NCI-H2196 (cell line): ENCODE measurements around the gene TAX1BP1.

Source experiments
- DNase-seq: peaks from one replicate; lab custom pipeline; 2025; ENCODE audit not compliant: unreplicated experiment; lab: John Stamatoyannopoulos, UW

Gene TAX1BP1

DNA sequence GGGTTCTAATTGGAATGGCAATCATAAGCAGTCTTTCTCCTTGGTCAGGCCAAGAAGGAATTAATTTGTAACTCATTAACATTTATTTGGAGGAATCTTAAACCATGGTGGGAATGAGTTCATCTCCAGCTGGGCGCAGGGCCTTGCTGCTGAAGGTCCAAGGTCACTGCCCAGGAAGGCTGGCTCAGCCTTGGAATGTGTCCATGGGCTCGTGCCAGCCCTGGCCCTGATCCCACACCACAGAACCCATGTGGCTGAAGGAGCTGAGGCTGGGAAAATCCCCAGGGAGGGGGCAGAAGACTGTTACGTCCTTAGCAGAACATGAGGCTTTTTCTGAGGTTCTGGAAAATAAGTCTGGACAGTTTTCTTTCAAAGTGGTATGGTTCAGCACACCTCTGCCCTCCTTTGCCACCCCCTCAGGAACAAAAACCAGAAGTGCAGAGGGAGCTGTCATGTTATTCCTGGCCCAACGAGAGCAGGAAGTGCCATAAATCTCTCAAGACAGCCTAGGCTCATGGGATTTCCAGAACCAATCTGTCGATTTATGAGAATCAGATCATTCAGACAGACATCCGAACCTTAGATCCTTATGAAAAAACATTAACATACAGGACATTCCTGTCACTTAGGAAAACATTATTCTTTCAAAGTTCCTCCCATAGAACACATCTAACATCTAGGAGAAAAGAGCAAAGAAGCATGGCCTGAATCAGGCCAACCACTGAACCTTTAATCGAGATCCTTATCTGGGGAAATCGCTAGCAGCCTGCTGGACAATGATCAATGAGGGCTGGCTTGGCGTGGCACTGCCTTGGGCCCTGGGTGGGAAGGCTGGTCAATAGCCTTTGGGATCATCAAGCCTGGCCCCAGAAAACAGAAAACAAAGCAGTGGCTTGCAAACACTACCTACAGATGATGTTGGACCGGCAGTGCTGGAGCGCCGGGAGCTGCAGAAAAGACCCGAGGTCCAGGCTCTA is 134.3 kb downstream of the TAX1BP1 start:
- peak; percentile 4 for DNase-seq

DNA sequence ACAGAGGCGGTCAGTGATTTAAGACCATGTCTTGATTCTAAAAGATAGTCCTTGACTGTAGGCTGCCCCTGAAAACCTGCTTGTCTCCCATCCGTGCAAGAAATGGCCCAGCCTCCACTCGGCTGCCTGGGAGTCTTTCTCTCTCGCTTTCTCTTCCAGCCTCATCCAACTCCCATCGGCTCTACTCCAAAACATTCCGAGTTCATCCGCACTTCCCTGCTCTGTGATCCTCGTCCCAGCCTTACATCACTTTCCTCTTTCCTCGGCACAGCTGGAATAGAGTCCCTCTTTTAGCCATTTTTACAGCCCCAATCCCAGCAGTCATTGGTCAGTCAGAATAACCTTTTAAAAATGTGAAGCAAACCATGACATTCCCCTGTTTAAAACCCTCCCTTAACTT is 135.1 kb downstream of the TAX1BP1 start:
- DNase-seq: no peak

DNA sequence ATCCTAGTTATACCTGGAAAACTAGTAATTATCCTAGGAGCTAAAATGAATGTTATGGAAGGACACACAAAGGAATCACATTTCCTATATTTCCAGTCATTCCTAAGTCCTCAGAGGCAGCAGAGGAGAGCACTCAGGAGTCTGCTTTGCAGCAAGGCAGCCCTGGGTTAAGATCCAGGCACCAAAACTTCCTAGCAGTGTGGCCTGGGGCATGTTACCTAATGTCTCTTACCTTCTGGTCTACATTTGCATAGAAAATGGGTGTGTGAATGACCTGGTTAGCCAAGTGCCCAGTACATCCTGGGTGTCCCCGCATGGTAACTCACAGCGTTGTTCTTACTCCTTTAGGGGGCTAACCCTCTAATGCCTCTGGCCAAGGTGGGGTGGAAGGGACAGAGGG is 135.9 kb downstream of the TAX1BP1 start:
- no peak for DNase-seq

DNA sequence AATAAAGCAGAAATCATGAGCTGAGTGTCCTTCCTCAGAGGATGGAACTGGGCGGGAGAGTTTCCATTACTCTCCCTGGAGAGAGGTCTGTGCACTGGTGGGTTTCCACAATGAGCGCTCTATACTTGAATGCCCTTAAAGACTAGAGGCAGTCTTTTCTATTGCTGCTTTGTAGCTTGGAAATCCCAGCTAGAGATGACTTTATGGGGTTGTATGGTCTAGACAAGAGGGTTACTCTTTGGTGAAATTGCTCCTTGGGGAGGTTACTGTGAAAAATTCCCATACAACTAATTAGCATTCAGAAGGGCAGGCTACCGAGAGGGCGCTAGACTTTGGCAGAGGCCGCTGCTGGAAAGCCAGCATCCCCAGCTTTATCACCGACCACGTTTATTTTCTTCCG is 136.8 kb downstream of the TAX1BP1 start:
- no peak for DNase-seq
